Activated T-helper 17 cell treated with anti-CD3 and anti-CD28 coated beads, Interleukin-2, amount 50 U/mL, for 72 hours (primary cell): Measurements from ENCODE around the gene C4orf17. TPM values are rescaled to one million over a fixed set of nuclear protein-coding genes. Genes with fewer than 3 reads are reported as not detected.

Experiments used
- ATAC-seq: fragments of 150-1000 bp; cut with Tn5 transposase; replicated peaks from 2 replicates; pipeline ENCODE4 v1.10.0; 2021; ENCODE audit warnings: mild to moderate bottlenecking, moderate library complexity
- H3K27ac Mint-ChIP-seq: one replicate; pipeline ENCODE4 v1.8.0; 2022; ENCODE audit warnings: mixed read lengths
- H3K27me3 Mint-ChIP-seq: one replicate; pipeline ENCODE4 v1.8.0; 2022; ENCODE audit warnings: mixed read lengths
- H3K36me3 Mint-ChIP-seq: one replicate; pipeline ENCODE4 v1.8.0; 2022; ENCODE audit warnings: low read depth, mild to moderate bottlenecking, mixed read lengths
- H3K4me1 Mint-ChIP-seq: one replicate; pipeline ENCODE4 v1.8.0; 2022; ENCODE audit warnings: mixed read lengths
- H3K4me3 Mint-ChIP-seq: one replicate; pipeline ENCODE4 v1.8.0; 2022; ENCODE audit warnings: mild to moderate bottlenecking, mixed read lengths
- H3K9me3 Mint-ChIP-seq: one replicate; pipeline ENCODE4 v1.8.0; 2022; ENCODE audit warnings: mixed read lengths
- total RNA-seq, 2 donors: library from RNA; stranded (reverse); gene quantifications; one replicate each; pipeline ENCODE4 v1.2.3, GENCODE V29; 2022

Gene C4orf17
- total RNA-seq, 2 donors from 2014 or later = not detected

DNA sequence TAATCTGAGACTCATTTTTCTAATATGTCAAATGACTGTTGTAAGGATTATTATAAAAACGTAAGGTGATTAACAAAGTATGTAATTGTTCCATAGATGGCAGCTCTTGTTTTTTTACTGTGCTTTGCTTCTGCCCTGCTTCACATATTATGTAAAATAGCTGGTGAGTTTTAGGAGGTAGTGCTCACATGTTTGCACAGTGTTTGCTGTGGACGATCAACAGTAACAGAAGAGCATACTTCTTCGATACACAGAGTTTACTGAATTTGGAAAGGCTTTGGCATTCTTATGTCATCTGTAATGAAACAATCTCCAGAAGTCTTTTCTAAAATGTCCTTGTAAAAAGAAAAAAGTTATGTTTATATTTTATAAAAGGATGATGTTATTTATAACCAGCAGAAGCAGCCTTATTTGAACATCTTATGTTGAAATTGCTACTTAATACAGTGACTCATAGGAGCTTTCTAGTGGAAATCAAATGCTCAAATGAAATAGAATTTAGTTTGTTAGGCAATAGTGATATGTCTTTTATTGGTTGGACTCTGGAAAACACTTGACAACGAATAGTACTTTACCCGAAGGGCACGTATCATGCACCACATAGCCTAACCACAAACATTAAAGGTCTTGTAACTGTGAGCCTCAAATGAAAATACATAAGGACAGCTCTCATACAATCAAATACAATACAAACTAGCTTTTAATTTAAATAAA, 61.9 kb downstream of the C4orf17 start:
- Mint-ChIP-seq H3K9me3 (no peaks in the 10 kb centered on the region), H3K4me1 (no peaks in the 10 kb centered on the region), H3K36me3 (no peaks in the 10 kb centered on the region), H3K4me3 (no peak overlapping the region), H3K27me3 (peaks cover 36% of the 10 kb centered on the region), H3K27ac (no peak overlapping the region)
- no peak for ATAC-seq

DNA sequence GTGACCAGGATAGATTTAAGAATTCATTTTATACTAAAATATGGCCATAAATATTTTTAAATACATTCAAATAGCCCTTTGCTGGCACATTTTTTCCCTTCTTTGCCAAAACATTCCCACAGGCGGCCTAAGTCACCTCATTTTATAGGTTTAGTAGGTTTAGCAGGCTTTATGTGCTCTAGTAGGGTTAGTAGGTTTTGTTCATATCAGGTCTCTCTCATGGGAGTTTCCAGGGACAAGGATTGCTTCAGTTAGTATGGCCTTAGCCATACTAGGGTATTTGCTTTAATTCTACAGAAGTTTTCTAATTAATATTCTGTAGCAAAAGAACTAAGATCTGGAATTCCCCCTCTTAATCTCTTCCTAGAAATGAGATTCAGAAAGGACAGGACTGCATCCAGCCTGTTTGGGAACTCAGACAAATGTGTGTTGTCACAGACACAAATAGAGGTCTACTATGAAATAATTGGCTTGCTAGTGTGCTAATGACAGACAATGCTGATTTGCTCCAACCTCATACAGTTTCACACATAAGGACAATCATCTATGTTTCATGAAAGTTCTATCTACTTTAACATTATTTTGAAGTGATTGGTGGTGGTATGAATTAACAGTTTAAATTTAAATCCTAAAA, 63.0 kb downstream of the C4orf17 start:
- ATAC-seq = no peak
- no peaks in the 10 kb centered on the region for H3K4me1 Mint-ChIP-seq
- H3K4me3 Mint-ChIP-seq = no peak overlapping the region
- H3K36me3 Mint-ChIP-seq = no peaks in the 10 kb centered on the region
- peaks cover 29% of the 10 kb centered on the region for H3K27me3 Mint-ChIP-seq
- no peak overlapping the region for H3K27ac Mint-ChIP-seq
- no peaks in the 10 kb centered on the region for H3K9me3 Mint-ChIP-seq

DNA sequence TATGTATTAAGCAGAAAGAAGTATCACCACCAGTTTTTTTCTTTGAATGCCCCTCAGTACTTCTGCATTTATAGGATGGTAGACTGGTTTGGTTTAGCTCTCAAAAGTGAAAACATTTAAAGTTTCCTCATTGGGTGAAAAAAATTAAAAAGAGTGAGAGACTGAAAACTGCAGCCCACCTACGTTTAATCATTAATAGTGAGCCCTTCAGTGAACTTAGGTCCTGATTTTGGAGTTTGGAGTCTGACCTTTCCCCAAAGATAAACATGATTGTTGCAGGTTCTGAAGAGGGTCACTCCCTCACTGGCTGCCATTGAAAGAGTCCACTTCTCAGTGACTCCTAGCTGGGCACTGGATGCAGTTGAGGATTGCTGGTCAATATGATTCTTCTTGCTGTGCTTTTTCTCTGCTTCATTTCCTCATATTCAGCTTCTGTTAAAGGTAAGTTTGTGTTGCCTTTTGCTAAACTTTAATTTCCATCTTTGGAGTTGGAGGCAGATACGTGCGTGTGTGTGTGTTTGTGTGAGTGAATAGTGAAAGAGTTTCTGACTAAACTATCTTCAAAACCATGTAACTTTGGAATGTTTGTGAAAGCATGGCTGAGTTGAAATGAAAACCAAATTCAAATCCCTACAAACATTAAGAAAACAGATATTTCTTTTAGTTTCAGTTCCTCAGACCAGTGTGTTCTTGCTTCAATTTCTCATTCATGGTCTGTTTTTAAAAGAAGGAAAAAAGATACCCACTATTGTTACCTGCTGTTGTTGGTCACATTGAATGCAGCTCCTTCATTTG, 63.9 kb downstream of the C4orf17 start, which contains the start of gene MTTP:
MTTP (plus strand) TSS at position 295 of the 795 bp plus-strand sequence; CDS start at position 381, 86 bp downstream.
- H3K4me3 Mint-ChIP-seq = no peak within 1 kb of the TSS
- ATAC-seq = no peak
- H3K9me3 Mint-ChIP-seq = no peaks in the 10 kb centered on the region
- no peaks in the 10 kb centered on the region for H3K36me3 Mint-ChIP-seq
- peaks cover 32% of the 10 kb centered on the region for H3K27me3 Mint-ChIP-seq
- H3K4me1 Mint-ChIP-seq = no peaks in the 10 kb centered on the region
- no peak within 1 kb of the TSS for H3K27ac Mint-ChIP-seq

DNA sequence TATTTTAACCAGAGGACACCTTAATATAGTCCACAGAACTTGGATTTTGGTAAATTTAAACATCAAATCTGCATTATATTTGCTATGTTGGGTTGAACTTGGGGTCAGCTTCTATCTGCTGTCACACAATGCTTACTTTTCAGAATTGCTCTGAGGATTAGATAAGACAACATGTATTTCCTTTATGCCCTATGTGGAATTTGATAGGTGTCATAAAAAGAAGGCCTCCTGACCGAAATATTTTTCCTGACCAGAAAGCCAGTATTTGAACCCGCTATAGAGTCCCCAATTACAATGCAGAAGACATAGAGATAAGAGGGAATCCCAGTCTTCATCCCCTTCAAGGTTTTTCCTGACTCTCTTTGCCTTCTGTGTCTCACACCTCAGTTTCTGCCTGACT, 67.9 kb downstream of the C4orf17 start:
- Mint-ChIP-seq H3K36me3 (no peaks in the 10 kb centered on the region), H3K9me3 (no peaks in the 10 kb centered on the region), H3K27me3 (peaks cover 28% of the 10 kb centered on the region)

DNA sequence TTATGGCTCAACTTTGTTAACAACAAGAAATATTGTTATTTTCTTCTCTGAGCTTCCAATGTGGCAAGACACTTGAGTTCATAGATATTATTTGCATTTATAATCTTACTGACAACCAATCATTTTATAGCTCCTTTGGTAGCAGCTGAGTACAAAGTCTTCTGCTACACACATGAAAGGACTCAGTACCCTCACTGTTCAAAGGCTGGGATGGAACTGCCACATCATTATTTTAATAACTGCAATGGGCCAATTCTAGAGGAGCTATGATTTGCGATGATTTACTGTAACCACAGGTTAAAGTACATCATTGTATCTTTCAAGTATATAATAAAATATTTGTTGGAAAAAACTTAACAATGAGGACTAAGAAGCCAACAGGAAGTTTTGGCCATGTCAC, 74.7 kb downstream of the C4orf17 start:
- Mint-ChIP-seq H3K36me3 (no peaks in the 10 kb centered on the region), H3K9me3 (no peaks in the 10 kb centered on the region), H3K4me1 (no peaks in the 10 kb centered on the region), H3K27ac (no peak overlapping the region), H3K27me3 (peaks cover 19% of the 10 kb centered on the region), H3K4me3 (no peak overlapping the region)
- ATAC-seq = no peak

More for the DNA sequence above, 67.9 kb downstream of the C4orf17 start:
- Mint-ChIP-seq H3K4me3 (no peak overlapping the region), H3K4me1 (no peaks in the 10 kb centered on the region), H3K27ac (no peak overlapping the region)
- ATAC-seq = no peak

DNA sequence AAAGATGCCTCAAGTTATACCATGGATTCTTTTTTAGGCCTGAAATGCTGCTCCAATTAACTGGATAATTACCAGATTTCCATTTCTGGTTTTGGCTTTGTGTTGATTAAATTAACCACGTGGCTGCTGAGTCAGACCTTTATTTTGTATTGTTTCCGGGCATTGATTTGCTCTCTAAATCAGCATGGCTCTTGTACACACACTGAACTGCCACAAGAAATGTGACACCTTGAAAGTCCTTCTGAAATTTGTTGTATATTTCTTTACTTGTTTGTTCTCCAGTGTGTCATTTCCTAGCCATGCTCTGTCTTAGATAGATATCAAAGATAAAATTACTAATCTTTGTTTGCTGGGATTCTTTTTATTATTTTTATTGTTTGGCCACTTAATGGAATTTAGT, 75.5 kb downstream of the C4orf17 start:
- Mint-ChIP-seq H3K4me3 (no peak overlapping the region), H3K27ac (no peak overlapping the region), H3K9me3 (no peaks in the 10 kb centered on the region), H3K36me3 (no peaks in the 10 kb centered on the region), H3K27me3 (peaks cover 15% of the 10 kb centered on the region), H3K4me1 (no peaks in the 10 kb centered on the region)
- no peak for ATAC-seq

DNA sequence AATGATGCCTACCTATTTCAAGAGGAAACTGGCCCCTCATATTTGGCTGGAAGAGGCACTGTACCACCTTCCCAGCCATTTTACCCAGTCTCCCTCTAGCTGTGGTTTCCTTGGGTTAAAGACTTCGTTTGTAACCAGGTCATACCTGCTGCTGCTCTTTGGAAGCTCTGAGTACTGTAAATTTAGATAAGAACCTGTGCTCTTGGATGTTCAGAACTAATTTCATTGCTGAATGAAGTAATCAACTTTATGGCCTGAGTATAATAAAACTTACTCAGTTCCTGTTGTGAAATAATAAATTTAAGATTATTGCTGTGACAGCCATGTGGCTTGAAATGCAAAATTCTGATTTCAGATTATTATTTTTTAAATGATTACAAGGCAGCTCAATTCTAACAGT, 76.0 kb downstream of the C4orf17 start:
- no peaks in the 10 kb centered on the region for H3K36me3 Mint-ChIP-seq
- ATAC-seq = no peak
- H3K4me1 Mint-ChIP-seq = no peaks in the 10 kb centered on the region
- H3K27me3 Mint-ChIP-seq = peaks cover 10% of the 10 kb centered on the region
- H3K27ac Mint-ChIP-seq = no peak overlapping the region
- no peak overlapping the region for H3K4me3 Mint-ChIP-seq
- H3K9me3 Mint-ChIP-seq = no peaks in the 10 kb centered on the region

DNA sequence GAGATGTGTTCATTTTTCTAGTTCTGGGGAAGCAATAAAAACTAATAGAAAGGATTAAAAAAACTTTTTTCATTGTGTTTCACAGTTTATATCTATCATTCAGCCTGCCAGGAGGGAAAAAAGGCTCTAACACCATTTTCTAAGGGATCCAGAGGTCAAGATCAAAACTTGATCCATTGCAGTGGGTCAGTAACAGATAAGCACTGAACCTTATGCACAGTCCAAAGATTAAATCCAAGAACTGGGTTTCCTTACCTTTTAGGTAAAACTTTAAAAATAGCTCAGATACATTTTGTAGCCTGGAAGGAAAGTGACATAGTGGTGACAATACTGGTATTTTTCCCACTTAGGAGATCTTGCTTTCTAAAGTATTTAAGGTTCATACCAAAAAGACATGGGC, 76.5 kb downstream of the C4orf17 start:
- no peak for ATAC-seq
- Mint-ChIP-seq H3K27me3 (peaks cover 9% of the 10 kb centered on the region), H3K36me3 (no peaks in the 10 kb centered on the region), H3K9me3 (no peaks in the 10 kb centered on the region), H3K4me3 (no peak overlapping the region), H3K27ac (no peak overlapping the region), H3K4me1 (no peaks in the 10 kb centered on the region)

DNA sequence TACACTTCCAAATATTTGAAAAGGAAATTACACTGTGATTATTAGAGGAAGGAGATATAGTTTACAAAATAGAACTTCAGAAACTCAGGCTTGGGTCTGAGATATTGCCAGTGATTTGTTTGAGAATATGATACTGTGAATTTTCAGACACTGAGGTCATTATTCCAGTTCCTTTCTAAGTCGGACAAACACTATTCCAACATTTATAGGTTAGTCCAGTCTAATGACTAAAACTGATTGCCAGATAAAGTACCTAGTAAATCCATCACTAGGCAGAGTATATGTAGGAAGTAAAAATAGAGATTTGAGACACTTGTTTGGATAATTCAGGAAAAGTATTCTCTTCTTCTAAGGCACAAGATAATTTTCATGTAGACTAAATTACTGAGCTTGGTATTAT, 77.0 kb downstream of the C4orf17 start:
- no peak overlapping the region for H3K27ac Mint-ChIP-seq
- ATAC-seq = no peak
- no peaks in the 10 kb centered on the region for H3K9me3 Mint-ChIP-seq
- H3K36me3 Mint-ChIP-seq = no peaks in the 10 kb centered on the region
- H3K4me3 Mint-ChIP-seq = no peak overlapping the region
- H3K4me1 Mint-ChIP-seq = no peaks in the 10 kb centered on the region
- peaks cover 6% of the 10 kb centered on the region for H3K27me3 Mint-ChIP-seq

DNA sequence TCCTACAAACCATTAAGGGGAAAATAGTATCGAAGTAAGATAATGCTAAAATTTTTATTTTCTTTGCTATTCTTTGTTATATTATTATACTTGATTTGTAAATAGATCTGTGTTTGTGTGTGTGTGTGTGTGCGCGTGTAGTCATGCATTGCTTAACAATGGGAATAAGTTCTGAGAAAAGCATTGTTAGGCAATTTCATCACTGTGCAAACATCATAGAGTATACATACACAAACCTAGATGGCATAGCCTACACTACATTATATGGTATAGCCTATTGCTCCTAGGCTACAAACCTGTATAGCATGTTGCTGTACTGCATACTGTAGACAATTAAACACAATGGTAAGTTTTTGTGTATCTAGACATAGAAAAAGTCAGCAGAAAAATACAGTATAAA, 80.9 kb downstream of the C4orf17 start:
- no peak overlapping the region for H3K27ac Mint-ChIP-seq
- no peaks in the 10 kb centered on the region for H3K9me3 Mint-ChIP-seq
- H3K4me3 Mint-ChIP-seq = no peak overlapping the region
- no peak for ATAC-seq
- H3K36me3 Mint-ChIP-seq = no peaks in the 10 kb centered on the region
- H3K27me3 Mint-ChIP-seq = no peaks in the 10 kb centered on the region
- no peaks in the 10 kb centered on the region for H3K4me1 Mint-ChIP-seq

Other genes starting within 250 kb of the C4orf17 start
- gene ADH1A, start 220.0 kb upstream of the C4orf17 start, total RNA-seq = not detected
- not detected for gene ADH1B, start 189.6 kb upstream of the C4orf17 start, total RNA-seq
- not detected for gene ADH1C, start 158.3 kb upstream of the C4orf17 start, total RNA-seq
- not detected for gene ADH7, start 75.7 kb upstream of the C4orf17 start, total RNA-seq
- 10 to 100 TPM; 10.1 to 10.5 TPM for gene TRMT10A, start 53.0 kb downstream of the C4orf17 start, total RNA-seq
- gene MTTP, start 63.8 kb downstream of the C4orf17 start, total RNA-seq = under 1 TPM in 1 of 2 donors, not detected in 1; 0.53 TPM
- gene C4orf54, start 146.8 kb downstream of the C4orf17 start, total RNA-seq = not detected